CD4-positive, alpha-beta T cell treated with Interleukin-10 for 1 hour (primary cell): ENCODE data around the gene EDNRA.
"Not testable (repeated sequence)": the region's sequence is repeated elsewhere in the genome, so short reads cannot be mapped to it uniquely, and the experiment has no call there.

ENCODE experiments used
- DNase-seq: peaks from one replicate; pipeline ENCODE4 v3.0.0-alpha.2; 2020

EDNRA gene

GRCh38 chr4:147480891-147481576, at the start of gene EDNRA:
Gene EDNRA, plus strand, starts transcription at chr4:147481097. Its CDS starts 4,585 bp downstream, at chr4:147485682.
- no peak for DNase-seq

- DNase-seq, result not testable (repeated sequence)
Measured at GRCh38 chr4:147434370-147434769, 46.5 kb upstream of the EDNRA start.

GRCh38 chr4:147440442-147440841, 40.5 kb upstream of the EDNRA start:
- DNase-seq, result no peak

GRCh38 chr4:147447786-147448185, 33.1 kb upstream of the EDNRA start:
- DNase-seq, result no peak

- no peak for DNase-seq
Measured at GRCh38 chr4:147453561-147454141, 27.2 kb upstream of the EDNRA start.

GRCh38 chr4:147456706-147457105, 24.2 kb upstream of the EDNRA start:
- no peak for DNase-seq

GRCh38 chr4:147461161-147461560, 19.7 kb upstream of the EDNRA start:
- DNase-seq, result no peak

GRCh38 chr4:147463065-147463464, 17.8 kb upstream of the EDNRA start:
- no peak for DNase-seq

- DNase-seq, result no peak
Measured at GRCh38 chr4:147465461-147465860, 15.4 kb upstream of the EDNRA start.

GRCh38 chr4:147477439-147477838, 3.5 kb upstream of the EDNRA start:
- DNase-seq, result no peak

- no peak for DNase-seq
Measured at GRCh38 chr4:147479376-147479775, 1.5 kb upstream of the EDNRA start.

GRCh38 chr4:147479786-147480185, 1.1 kb upstream of the EDNRA start:
- DNase-seq, result no peak

GRCh38 chr4:147480502-147480890, 401 bp upstream of the EDNRA start:
- no peak for DNase-seq

GRCh38 chr4:147481577-147482109, 746 bp downstream of the EDNRA start:
- no peak for DNase-seq

- no peak for DNase-seq
Measured at GRCh38 chr4:147482281-147482680, 1.4 kb downstream of the EDNRA start.

- DNase-seq, result no peak
Measured at GRCh38 chr4:147485167-147485566, 4.3 kb downstream of the EDNRA start.

- no peak for DNase-seq
Measured at GRCh38 chr4:147487616-147488015, 6.7 kb downstream of the EDNRA start.

GRCh38 chr4:147488556-147488955, 7.7 kb downstream of the EDNRA start:
- no peak for DNase-seq

- DNase-seq, result no peak
Measured at GRCh38 chr4:147491086-147491485, 10.2 kb downstream of the EDNRA start.

- no peak for DNase-seq
Measured at GRCh38 chr4:147492306-147492705, 11.4 kb downstream of the EDNRA start.

GRCh38 chr4:147492761-147493160, 11.9 kb downstream of the EDNRA start:
- no peak for DNase-seq

- no peak for DNase-seq
Measured at GRCh38 chr4:147493307-147493706, 12.4 kb downstream of the EDNRA start.

GRCh38 chr4:147494301-147494700, 13.4 kb downstream of the EDNRA start:
- DNase-seq, result no peak

- no peak for DNase-seq
Measured at GRCh38 chr4:147496500-147496899, 15.6 kb downstream of the EDNRA start.
